HepG2 (cell line): ENCODE measurements around the gene ZBTB2. TPM values are rescaled to one million over a fixed set of nuclear protein-coding genes. Genes with fewer than 3 reads are reported as not detected.
A peak's percentile ranks its signal among the peaks of the same experiment; 100 is the strongest.

Source experiments
- CENPT ChIP-seq: sonication (generic); formaldehyde crosslinking; IDR thresholded peaks from 2 replicates; pipeline ENCODE4 v1.8.0; 2022; ENCODE audit warnings: low read depth, mild to moderate bottlenecking, moderate library complexity, missing genetic modification reagents
- FOXA1 ChIP-seq, 2 experiments: fragments of 450-650 bp in 1 of 2; sonication (generic) in 1 of 2; formaldehyde crosslinking in 1 of 2; IDR thresholded peaks; 2 replicates each; pipeline versions ENCODE4 v1.4.0 to v1.6.1; 2016 to 2020; ENCODE audit warnings: missing genetic modification reagents in 1 of 2
- HNRNPUL1 ChIP-seq: fragments of 200-400 bp; formaldehyde crosslinking; IDR thresholded peaks from 2 replicates; pipeline ENCODE4 v1.6.1; 2017; ENCODE audit warnings: low read depth, mild to moderate bottlenecking, low read length, moderate library complexity
- HOXA7 ChIP-seq: sonication (generic); formaldehyde crosslinking; IDR thresholded peaks from 2 replicates; pipeline ENCODE4 v1.8.1; 2022; ENCODE audit warnings: mild to moderate bottlenecking, missing genetic modification reagents, moderate library complexity
- NCOR1 ChIP-seq: fragments of 200-600 bp; sonication (generic); IDR thresholded peaks from 2 replicates; pipeline ENCODE4 v1.7.0; 2017; ENCODE audit warnings: antibody characterized with exemption, low read length, borderline replicate concordance
- NR2F2 ChIP-seq: IDR thresholded peaks from 2 replicates; pipeline ENCODE4 v1.6.1; 2012; ENCODE audit warnings: low read depth, inconsistent platforms, borderline replicate concordance
- POLR2AphosphoS5 ChIP-seq: IDR thresholded peaks from 2 replicates; pipeline ENCODE4 v1.6.1; 2012; ENCODE audit warnings: low read depth, low read length
- PRMT3 ChIP-seq: sonication (generic); formaldehyde crosslinking; IDR thresholded peaks from 2 replicates; pipeline ENCODE4 v1.8.1; 2022; ENCODE audit warnings: low read depth, mild to moderate bottlenecking, moderate library complexity, missing genetic modification reagents, borderline replicate concordance
- RBFOX2 ChIP-seq: fragments of 200-400 bp; formaldehyde crosslinking; IDR thresholded peaks from 2 replicates; pipeline ENCODE4 v1.6.1; 2017; ENCODE audit warnings: low read depth, mild to moderate bottlenecking, low read length
- SNAI1 ChIP-seq: sonication (generic); formaldehyde crosslinking; IDR thresholded peaks from 2 replicates; pipeline ENCODE4 v1.5.0; 2020; ENCODE audit warnings: mild to moderate bottlenecking, missing genetic modification reagents, borderline replicate concordance
- SP2 ChIP-seq: sonication (generic); formaldehyde crosslinking; IDR thresholded peaks from 2 replicates; pipeline ENCODE4 v1.5.1; 2020; ENCODE audit warnings: mild to moderate bottlenecking, missing genetic modification reagents
- STAT5B ChIP-seq: sonication (generic); formaldehyde crosslinking; IDR thresholded peaks from 2 replicates; pipeline ENCODE4 v1.4.0; 2020; ENCODE audit warnings: missing genetic modification reagents
- ZBTB4 ChIP-seq: sonication (generic); formaldehyde crosslinking; IDR thresholded peaks from 2 replicates; pipeline ENCODE4 v1.4.0; 2020; ENCODE audit warnings: missing genetic modification reagents, mild to moderate bottlenecking, borderline replicate concordance
- ZNF24 ChIP-seq: fragments of 450-650 bp; IDR thresholded peaks from 2 replicates; pipeline ENCODE4 v1.6.1; 2017; ENCODE audit warnings: antibody characterized with exemption, mild to moderate bottlenecking
- ZNF343 ChIP-seq: sonication (generic); formaldehyde crosslinking; IDR thresholded peaks from 2 replicates; pipeline ENCODE4 v1.4.0; 2020; ENCODE audit warnings: mild to moderate bottlenecking, missing genetic modification reagents
- ZNF567 ChIP-seq: sonication (generic); formaldehyde crosslinking; IDR thresholded peaks from 2 replicates; pipeline ENCODE4 v1.8.1; 2023; ENCODE audit warnings: mild to moderate bottlenecking, missing genetic modification reagents, borderline replicate concordance
- ZNF597 ChIP-seq: sonication (generic); formaldehyde crosslinking; IDR thresholded peaks from 2 replicates; pipeline ENCODE4 v1.5.0; 2020; ENCODE audit warnings: missing genetic modification reagents
- ZNF749 ChIP-seq: sonication (generic); formaldehyde crosslinking; IDR thresholded peaks from 2 replicates; pipeline ENCODE4 v1.8.0; 2022; ENCODE audit warnings: mild to moderate bottlenecking, missing genetic modification reagents, moderate library complexity, borderline replicate concordance
- ZNF780A ChIP-seq: sonication (generic); formaldehyde crosslinking; IDR thresholded peaks from 2 replicates; pipeline ENCODE4 v1.8.0; 2022; ENCODE audit warnings: mild to moderate bottlenecking, missing genetic modification reagents, moderate library complexity
- polyA plus RNA-seq, 8 experiments: library from polyadenylated mRNA; depleted of rRNA in 3 of 8; stranded (reverse) in 7 of 8; unstranded in 1 of 8; fragments of >200 nt; fragmentation: Illumina TruSeq in 4 of 8; extraction: Trizol in 4 of 8; gene quantifications; 2 replicates each; pipeline versions ENCODE4 v1.2.1 to v1.2.3, GENCODE V29; 2011 to 2016; ENCODE audit warnings: low read depth in 4 of 8, missing spikeins in 1 of 8, mixed read lengths in 1 of 8; ENCODE audit not compliant: insufficient read depth in 1 of 8
- total RNA-seq, 5 experiments: library from RNA; depleted of rRNA; stranded (reverse); fragments of >200 nt; fragmentation: Illumina TruSeq; extraction: Trizol; gene quantifications; 2 replicates each; pipeline ENCODE4 v1.2.3, GENCODE V29; 2016; ENCODE audit warnings: low read depth in 1 of 5
- TF ChIP-seq, protein P1 (sequence below): sonication (generic); formaldehyde crosslinking; IDR thresholded peaks from 2 replicates; pipeline ENCODE4 v1.4.0; 2020; ENCODE audit warnings: mild to moderate bottlenecking, missing genetic modification reagents, borderline replicate concordance
- TF ChIP-seq, protein P2 (sequence below): sonication (generic); formaldehyde crosslinking; IDR thresholded peaks from 2 replicates; pipeline ENCODE4 v1.5.0; 2020; ENCODE audit warnings: missing genetic modification reagents, mild to moderate bottlenecking, borderline replicate concordance
- TF ChIP-seq, protein P3 (sequence below): sonication (generic); formaldehyde crosslinking; IDR thresholded peaks from 2 replicates; pipeline ENCODE4 v1.4.0; 2020; ENCODE audit warnings: low read depth, mild to moderate bottlenecking, missing genetic modification reagents

The ZBTB2 gene
- total and polyA plus RNA-seq, 2 of the 13 experiments (the other 11 are each of a cell fraction or from before 2014, with no cell fraction given) = 15.4 to 22.8 TPM

GRCh38 chr6:151390851-151391470, 398 bp downstream of the ZBTB2 start (continued):
- TF ChIP-seq SNAI1 (CRISPR knock-in tag) (0 out of 2 replicates have a peak, but pooled peaks have one; percentile 28), SP2 (CRISPR knock-in tag) (0 out of 2 replicates have a peak, but pooled peaks have one; percentile 2), ZBTB4 (CRISPR knock-in tag) (no peak), NCOR1 (no peak), ZNF343 (CRISPR knock-in tag) (peak; percentile 84; the same call in 1 of the 2 replicates), ZNF749 (CRISPR knock-in tag) (no peak), CENPT (CRISPR knock-in tag) (no peak), NR2F2 (peak; percentile 17; the same call in 1 of the 2 replicates), ZNF597 (CRISPR knock-in tag) (no peak), RBFOX2 (peak; percentile 89), PRMT3 (CRISPR knock-in tag) (no peak), STAT5B (CRISPR knock-in tag) (no peak), HOXA7 (CRISPR knock-in tag) (peak; percentile 76; the same call in 1 of the 2 replicates), HNRNPUL1 (no peak), ZNF567 (CRISPR knock-in tag) (no peak), ZNF780A (peak; percentile 24; the same call in 1 of the 2 replicates), FOXA1 (IDR thresholded peaks at IDR 0.05) (no peak), FOXA1 (CRISPR knock-in tag; IDR thresholded peaks at IDR 0.05) (peak; percentile 12; the same call in 1 of the 2 replicates), POLR2AphosphoS5 (no peak), ZNF24 (no peak)
- TF ChIP-seq, protein P1, sequence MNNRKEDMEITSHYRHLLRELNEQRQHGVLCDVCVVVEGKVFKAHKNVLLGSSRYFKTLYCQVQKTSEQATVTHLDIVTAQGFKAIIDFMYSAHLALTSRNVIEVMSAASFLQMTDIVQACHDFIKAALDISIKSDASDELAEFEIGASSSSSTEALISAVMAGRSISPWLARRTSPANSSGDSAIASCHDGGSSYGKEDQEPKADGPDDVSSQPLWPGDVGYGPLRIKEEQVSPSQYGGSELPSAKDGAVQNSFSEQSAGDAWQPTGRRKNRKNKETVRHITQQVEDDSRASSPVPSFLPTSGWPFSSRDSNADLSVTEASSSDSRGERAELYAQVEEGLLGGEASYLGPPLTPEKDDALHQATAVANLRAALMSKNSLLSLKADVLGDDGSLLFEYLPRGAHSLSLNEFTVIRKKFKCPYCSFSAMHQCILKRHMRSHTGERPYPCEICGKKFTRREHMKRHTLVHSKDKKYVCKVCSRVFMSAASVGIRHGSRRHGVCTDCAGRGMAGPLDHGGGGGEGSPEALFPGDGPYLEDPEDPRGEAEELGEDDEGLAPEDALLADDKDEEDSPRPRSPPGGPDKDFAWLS (CRISPR knock-in tag) = no peak
- TF ChIP-seq, protein P2, sequence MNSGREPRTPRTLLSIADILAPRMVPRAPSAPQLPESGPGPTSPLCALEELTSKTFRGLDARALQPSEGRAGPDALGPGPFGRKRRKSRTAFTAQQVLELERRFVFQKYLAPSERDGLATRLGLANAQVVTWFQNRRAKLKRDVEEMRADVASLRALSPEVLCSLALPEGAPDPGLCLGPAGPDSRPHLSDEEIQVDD (CRISPR knock-in tag) = peak; percentile 19; the same call in 1 of the 2 replicates
- TF ChIP-seq, protein P3, sequence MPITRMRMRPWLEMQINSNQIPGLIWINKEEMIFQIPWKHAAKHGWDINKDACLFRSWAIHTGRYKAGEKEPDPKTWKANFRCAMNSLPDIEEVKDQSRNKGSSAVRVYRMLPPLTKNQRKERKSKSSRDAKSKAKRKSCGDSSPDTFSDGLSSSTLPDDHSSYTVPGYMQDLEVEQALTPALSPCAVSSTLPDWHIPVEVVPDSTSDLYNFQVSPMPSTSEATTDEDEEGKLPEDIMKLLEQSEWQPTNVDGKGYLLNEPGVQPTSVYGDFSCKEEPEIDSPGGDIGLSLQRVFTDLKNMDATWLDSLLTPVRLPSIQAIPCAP = no peak
